Ishikawa (cell line): ENCODE measurements around the gene CSHL1.

Experiments used
- CEBPB ChIP-seq: IDR thresholded peaks from 2 replicates; pipeline ENCODE4 v1.6.1; 2012
- CREB1 ChIP-seq: IDR thresholded peaks from 2 replicates; pipeline ENCODE4 v1.6.1; 2012; ENCODE audit warnings: low read depth
- EGR1 ChIP-seq: IDR thresholded peaks from 2 replicates; pipeline ENCODE4 v1.6.1; 2012
- EP300 ChIP-seq: IDR thresholded peaks from 2 replicates; pipeline ENCODE4 v1.6.1; 2012; ENCODE audit warnings: borderline replicate concordance
- MAX ChIP-seq: IDR thresholded peaks from 2 replicates; pipeline ENCODE4 v1.6.1; 2012
- NFIC ChIP-seq: IDR thresholded peaks from 2 replicates; pipeline ENCODE4 v1.6.1; 2012
- RAD21 ChIP-seq: IDR thresholded peaks from 2 replicates; pipeline ENCODE4 v1.6.1; 2012; ENCODE audit warnings: low read depth
- REST ChIP-seq: IDR thresholded peaks from 2 replicates; pipeline ENCODE4 v1.6.1; 2012; ENCODE audit warnings: low read depth, mild to moderate bottlenecking
- TAF1 ChIP-seq: IDR thresholded peaks from 2 replicates; pipeline ENCODE4 v1.6.1; 2012; ENCODE audit warnings: low read depth, mild to moderate bottlenecking
- TEAD4 ChIP-seq: IDR thresholded peaks from 2 replicates; pipeline ENCODE4 v1.6.1; 2012
- USF1 ChIP-seq: IDR thresholded peaks from 2 replicates; pipeline ENCODE4 v1.6.1; 2012
- YY1 ChIP-seq: IDR thresholded peaks from 2 replicates; pipeline ENCODE4 v1.6.1; 2012; ENCODE audit warnings: low read depth

GRCh38 chr17:63911041-63911635 lies at the start of gene CSHL1:
- TF ChIP-seq RAD21 (no peak), CREB1 (no peak), NFIC (no peak), EGR1 (no peak), YY1 (no peak), REST (no peak), MAX (no peak), EP300 (no peak), CEBPB (no peak), TEAD4 (no peak), TAF1 (no peak), USF1 (no peak)
